Gastrocnemius medialis (tissue), 4 donors: ENCODE data around the gene SSBP3. TPM values are rescaled to one million over a fixed set of nuclear protein-coding genes. Genes with fewer than 3 reads are reported as not detected.

Experiments used
- ATAC-seq, 2 donors: fragments of 150-250 bp; one replicate each; pipeline ENCODE4 v1.9.1; 2016
- DNase-seq, 2 donors: peaks; one replicate each; pipeline ENCODE4 v3.0.0-alpha.2; 2019
- H3K27ac ChIP-seq, 4 donors: fragments of 200-600 bp; sonication (generic); 1 replicate in 1 of 4; 2 replicates in 3 of 4; pipeline ENCODE4 v1.5.1; 2016 to 2018; ENCODE audit warnings: mild to moderate bottlenecking in 2 of 4, moderate library complexity in 1 of 4
- H3K27me3 ChIP-seq, 3 donors: fragments of 200-600 bp; sonication (generic) in 2 of 3; 1 replicate in 1 of 3; 2 replicates in 2 of 3; pipeline versions ENCODE4 v1.5.1 to v1.6.0; 2016 to 2019; ENCODE audit warnings: mild to moderate bottlenecking in 1 of 3, moderate library complexity in 1 of 3
- H3K36me3 ChIP-seq, 2 donors: fragments of 200-600 bp; sonication (generic) in 1 of 2; one replicate each; pipeline ENCODE4 v1.5.1; 2017 to 2018
- H3K4me1 ChIP-seq, 2 donors: fragments of 200-600 bp; sonication (generic) in 1 of 2; one replicate each; pipeline ENCODE4 v1.5.1; 2016 to 2017; ENCODE audit warnings: mild to moderate bottlenecking in 2 of 2
- H3K4me3 ChIP-seq, 4 donors: fragments of 200-600 bp; sonication (generic) in 3 of 4; 1 replicate in 1 of 4; 2 replicates in 3 of 4; pipeline ENCODE4 v1.5.1; 2016 to 2019; ENCODE audit warnings: mild to moderate bottlenecking in 2 of 4
- H3K9me3 ChIP-seq, 3 donors: fragments of 200-600 bp; sonication (generic) in 2 of 3; 1 replicate in 1 of 3; 2 replicates in 2 of 3; pipeline ENCODE4 v1.5.1; 2016 to 2019
- CTCF ChIP-seq, 5 experiments: fragments of 450-650 bp in 3 of 5; fragments of 200-600 bp in 2 of 5; sonication (generic) in 2 of 5; IDR thresholded peaks in 4 of 5; conservative IDR thresholded peaks in 1 of 5; 1 replicate in 4 of 5; 2 replicates in 1 of 5; pipeline ENCODE4 v1.5.1; 2016 to 2019; ENCODE audit warnings: antibody characterized with exemption in 5 of 5, mild to moderate bottlenecking in 3 of 5, moderate library complexity in 3 of 5
- POLR2A ChIP-seq, 2 donors: fragments of 450-650 bp; IDR thresholded peaks; one replicate each; pipeline ENCODE4 v1.6.1; 2017; ENCODE audit warnings: antibody characterized with exemption in 2 of 2, mild to moderate bottlenecking in 2 of 2, moderate library complexity in 2 of 2
- in situ Hi-C, 4 donors: fragments of 200-750 bp; cut with MboI; loops; one replicate each; pipeline versions ENCODE4 v1.15.0 to v1.8.0; 2017; ENCODE audit warnings: low sequenced_read_pairs in 4 of 4
- intact Hi-C: fragments of 100-400 bp; cut with DNase I; formaldehyde crosslinking; loops from one replicate; pipeline ENCODE4 v1.15.1; 2023; ENCODE audit warnings: low total_unique reads
- total RNA-seq, 4 donors: library from RNA; depleted of rRNA; stranded (reverse); fragments of >200 nt; gene quantifications; one replicate each; pipeline versions ENCODE4 v1.1.0 to v1.2.3, GENCODE V29; 2016

SSBP3 gene
- total RNA-seq, 4 donors from 2014 or later, result 3.6 to 21.0 (median 14.9) TPM

GRCh38 chr1:54221867-54222484 lies 184.2 kb downstream of the SSBP3 start:
- H3K36me3 ChIP-seq, result peaks cover 0 to 28% of the 10 kb centered on the region in 2 donors
- peaks cover 18 to 24% of the 10 kb centered on the region in 2 donors for H3K4me1 ChIP-seq
- TF ChIP-seq CTCF (IDR thresholded peaks at IDR 0.05 in 4 of 5, conservative IDR thresholded peaks at IDR 0.05 in 1 of 5) (no peak), POLR2A (IDR thresholded peaks at IDR 0.05) (no peak)
- no peak overlapping the region for H3K27ac ChIP-seq
- no peaks in the 10 kb centered on the region for H3K27me3 ChIP-seq
- DNase-seq, result no peak
- no peak overlapping the region for H3K4me3 ChIP-seq
- intact Hi-C loops, result no loop called here
- in situ Hi-C loops, result loop anchor here in 1 of 4 donors (25.0 kb wide), 1 partner anchor 265 kb away; no protein-coding TSS in a partner anchor
- ATAC-seq, result no peak
- no peaks in the 10 kb centered on the region for H3K9me3 ChIP-seq

DNA sequence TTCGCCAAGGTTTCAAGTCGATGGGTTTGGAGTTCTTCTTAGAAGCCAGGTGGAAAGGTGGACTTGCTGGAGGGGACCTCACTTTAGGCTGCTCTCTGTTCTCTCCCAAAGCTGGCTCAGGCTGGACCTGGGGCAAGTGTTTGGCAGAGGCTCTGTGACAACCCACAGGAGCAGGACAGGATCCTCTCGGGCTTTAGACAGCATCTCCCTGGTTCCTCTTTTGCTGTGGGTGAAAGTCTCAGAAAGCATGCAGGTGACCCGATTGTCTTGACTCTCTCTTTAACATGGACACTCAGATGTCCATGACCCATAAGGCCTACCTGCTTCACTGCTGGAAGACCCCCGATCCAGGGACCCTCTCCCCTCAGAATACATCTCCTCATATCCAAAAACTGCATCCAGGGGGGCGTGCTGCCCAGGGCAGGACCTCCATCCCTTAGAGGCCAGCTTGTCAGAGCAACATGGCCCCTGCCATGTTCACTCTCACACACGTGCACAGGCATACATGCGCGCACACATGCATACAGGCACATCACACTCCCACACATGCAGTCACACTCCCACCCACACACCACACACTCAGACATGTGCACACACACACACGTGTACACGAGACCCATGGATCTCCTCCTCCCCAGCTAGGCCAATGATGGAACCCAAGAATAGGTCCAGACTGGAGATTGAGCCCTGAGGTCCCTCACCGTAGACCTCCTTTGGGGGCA lies 184.9 kb downstream of the SSBP3 start:
- Histone ChIP-seq H3K9me3 (no peaks in the 10 kb centered on the region), H3K36me3 (peaks cover 0 to 35% of the 10 kb centered on the region in 2 donors), H3K4me1 (peaks cover 18 to 24% of the 10 kb centered on the region in 2 donors), H3K27me3 (no peaks in the 10 kb centered on the region), H3K27ac (peak overlapping the region; percentile 71 to 81 (median 77)), H3K4me3 (no peak overlapping the region)
- TF ChIP-seq CTCF (IDR thresholded peaks at IDR 0.05 in 4 of 5, conservative IDR thresholded peaks at IDR 0.05 in 1 of 5), result no peak
- no peak for TF ChIP-seq POLR2A (IDR thresholded peaks at IDR 0.05)
- ATAC-seq (no peak), DNase-seq (no peak)
- intact Hi-C loops (no loop called here), in situ Hi-C loops (loop anchor here in 1 of 4 donors (25.0 kb wide), 1 partner anchor 266 kb away; no protein-coding TSS in a partner anchor)

- H3K4me1 ChIP-seq, result peaks cover 18 to 24% of the 10 kb centered on the region in 2 donors
- no peaks in the 10 kb centered on the region for H3K9me3 ChIP-seq
- in situ Hi-C loops, result loop anchor here in 1 of 4 donors (25.0 kb wide), 1 partner anchor 267 kb away; no protein-coding TSS in a partner anchor
- H3K36me3 ChIP-seq, result peaks cover 0 to 37% of the 10 kb centered on the region in 2 donors
- H3K27ac ChIP-seq, result peak overlapping the region; percentile 71 to 81 (median 77)
- TF ChIP-seq POLR2A (IDR thresholded peaks at IDR 0.05) (no peak), CTCF (IDR thresholded peaks at IDR 0.05 in 4 of 5, conservative IDR thresholded peaks at IDR 0.05 in 1 of 5) (no peak)
- intact Hi-C loops, result no loop called here
- no peaks in the 10 kb centered on the region for H3K27me3 ChIP-seq
- DNase-seq (peak; percentile 39 to 73), ATAC-seq (peak; percentile 78 to 81)
- no peak overlapping the region for H3K4me3 ChIP-seq
Observed at GRCh38 chr1:54220004-54220811, 186.0 kb downstream of the SSBP3 start.

GRCh38 chr1:54219688-54220003 lies 186.5 kb downstream of the SSBP3 start:
- TF ChIP-seq POLR2A (IDR thresholded peaks at IDR 0.05) (no peak), CTCF (IDR thresholded peaks at IDR 0.05 in 4 of 5, conservative IDR thresholded peaks at IDR 0.05 in 1 of 5) (no peak)
- Histone ChIP-seq H3K4me1 (peaks cover 18 to 24% of the 10 kb centered on the region in 2 donors), H3K36me3 (peaks cover 0 to 42% of the 10 kb centered on the region in 2 donors), H3K27ac (peak overlapping the region; percentile 71 to 81 (median 77)), H3K4me3 (no peak overlapping the region), H3K9me3 (no peaks in the 10 kb centered on the region), H3K27me3 (no peaks in the 10 kb centered on the region)
- intact Hi-C loops, result no loop called here
- ATAC-seq (peak in 1 of 2 donors; percentile 40), DNase-seq (no peak)
- in situ Hi-C loops, result loop anchor here in 1 of 4 donors (25.0 kb wide), 1 partner anchor 268 kb away; no protein-coding TSS in a partner anchor
